ENCODE results near the gene REPIN1.

- TF ChIP-seq, protein P1, sequence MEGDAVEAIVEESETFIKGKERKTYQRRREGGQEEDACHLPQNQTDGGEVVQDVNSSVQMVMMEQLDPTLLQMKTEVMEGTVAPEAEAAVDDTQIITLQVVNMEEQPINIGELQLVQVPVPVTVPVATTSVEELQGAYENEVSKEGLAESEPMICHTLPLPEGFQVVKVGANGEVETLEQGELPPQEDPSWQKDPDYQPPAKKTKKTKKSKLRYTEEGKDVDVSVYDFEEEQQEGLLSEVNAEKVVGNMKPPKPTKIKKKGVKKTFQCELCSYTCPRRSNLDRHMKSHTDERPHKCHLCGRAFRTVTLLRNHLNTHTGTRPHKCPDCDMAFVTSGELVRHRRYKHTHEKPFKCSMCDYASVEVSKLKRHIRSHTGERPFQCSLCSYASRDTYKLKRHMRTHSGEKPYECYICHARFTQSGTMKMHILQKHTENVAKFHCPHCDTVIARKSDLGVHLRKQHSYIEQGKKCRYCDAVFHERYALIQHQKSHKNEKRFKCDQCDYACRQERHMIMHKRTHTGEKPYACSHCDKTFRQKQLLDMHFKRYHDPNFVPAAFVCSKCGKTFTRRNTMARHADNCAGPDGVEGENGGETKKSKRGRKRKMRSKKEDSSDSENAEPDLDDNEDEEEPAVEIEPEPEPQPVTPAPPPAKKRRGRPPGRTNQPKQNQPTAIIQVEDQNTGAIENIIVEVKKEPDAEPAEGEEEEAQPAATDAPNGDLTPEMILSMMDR (IDR thresholded peaks at IDR 0.05; ENCODE audit: low read length), result no peak
- no peak for TF ChIP-seq EZH2 (optimal IDR thresholded peaks at IDR 0.05; ENCODE audit: low read depth, low read length)
Measured at GRCh38 chr7:150335108-150335773, 33.4 kb upstream of the REPIN1 start.

Data from MM.1S (cell line).